Measurements from ENCODE around the gene COP1. TPM values are rescaled to one million over a fixed set of nuclear protein-coding genes. Genes with fewer than 3 reads are reported as not detected.
"Not testable (repeated sequence)": the region's sequence is repeated elsewhere in the genome, so short reads cannot be mapped to it uniquely, and the experiment has no call there.

COP1 gene
- total and polyA plus RNA-seq, 8 donors: 12.3 to 33.1 (median 20.5) TPM

DNA sequence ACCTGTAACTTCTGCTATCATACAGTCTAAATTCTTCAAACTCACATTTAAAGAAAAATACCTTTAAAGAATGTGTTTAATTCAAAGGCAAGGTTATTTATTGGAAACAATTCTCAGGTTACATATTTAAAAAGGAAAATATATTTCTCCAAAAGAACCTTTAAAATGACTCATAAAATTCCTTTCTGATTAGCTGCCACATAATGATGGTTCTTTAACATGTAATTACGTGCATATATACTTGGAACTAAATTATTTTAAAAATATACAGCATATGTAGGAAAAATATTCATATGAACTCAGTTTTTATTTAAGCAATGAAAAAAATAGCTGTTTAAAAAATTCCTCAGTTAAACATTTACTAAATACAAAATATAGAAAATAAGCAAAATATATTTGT is 173.6 kb downstream of the COP1 start:
- Histone ChIP-seq H3K4me1 (peaks cover 4 to 8% (median 7%) of the 10 kb centered on the region in 3 donors), H3K36me3 (no peaks in the 10 kb centered on the region), H3K9me3 (no peaks in the 10 kb centered on the region), H3K27ac (no peak overlapping the region), H3K4me3 (no peak overlapping the region), H3K27me3 (no peaks in the 10 kb centered on the region)
- 91 to 98% methylated on average over 1 of the region's 1 CpG for WGBS, 2 donors
- DNase-seq: no peak
- no peak for ATAC-seq
- intact Hi-C loops (cut with DNase I): no loop called here
- TF ChIP-seq, protein P1, sequence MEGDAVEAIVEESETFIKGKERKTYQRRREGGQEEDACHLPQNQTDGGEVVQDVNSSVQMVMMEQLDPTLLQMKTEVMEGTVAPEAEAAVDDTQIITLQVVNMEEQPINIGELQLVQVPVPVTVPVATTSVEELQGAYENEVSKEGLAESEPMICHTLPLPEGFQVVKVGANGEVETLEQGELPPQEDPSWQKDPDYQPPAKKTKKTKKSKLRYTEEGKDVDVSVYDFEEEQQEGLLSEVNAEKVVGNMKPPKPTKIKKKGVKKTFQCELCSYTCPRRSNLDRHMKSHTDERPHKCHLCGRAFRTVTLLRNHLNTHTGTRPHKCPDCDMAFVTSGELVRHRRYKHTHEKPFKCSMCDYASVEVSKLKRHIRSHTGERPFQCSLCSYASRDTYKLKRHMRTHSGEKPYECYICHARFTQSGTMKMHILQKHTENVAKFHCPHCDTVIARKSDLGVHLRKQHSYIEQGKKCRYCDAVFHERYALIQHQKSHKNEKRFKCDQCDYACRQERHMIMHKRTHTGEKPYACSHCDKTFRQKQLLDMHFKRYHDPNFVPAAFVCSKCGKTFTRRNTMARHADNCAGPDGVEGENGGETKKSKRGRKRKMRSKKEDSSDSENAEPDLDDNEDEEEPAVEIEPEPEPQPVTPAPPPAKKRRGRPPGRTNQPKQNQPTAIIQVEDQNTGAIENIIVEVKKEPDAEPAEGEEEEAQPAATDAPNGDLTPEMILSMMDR (IDR thresholded peaks at IDR 0.05): no peak
- FAIRE-seq: peak; percentile 68

DNA sequence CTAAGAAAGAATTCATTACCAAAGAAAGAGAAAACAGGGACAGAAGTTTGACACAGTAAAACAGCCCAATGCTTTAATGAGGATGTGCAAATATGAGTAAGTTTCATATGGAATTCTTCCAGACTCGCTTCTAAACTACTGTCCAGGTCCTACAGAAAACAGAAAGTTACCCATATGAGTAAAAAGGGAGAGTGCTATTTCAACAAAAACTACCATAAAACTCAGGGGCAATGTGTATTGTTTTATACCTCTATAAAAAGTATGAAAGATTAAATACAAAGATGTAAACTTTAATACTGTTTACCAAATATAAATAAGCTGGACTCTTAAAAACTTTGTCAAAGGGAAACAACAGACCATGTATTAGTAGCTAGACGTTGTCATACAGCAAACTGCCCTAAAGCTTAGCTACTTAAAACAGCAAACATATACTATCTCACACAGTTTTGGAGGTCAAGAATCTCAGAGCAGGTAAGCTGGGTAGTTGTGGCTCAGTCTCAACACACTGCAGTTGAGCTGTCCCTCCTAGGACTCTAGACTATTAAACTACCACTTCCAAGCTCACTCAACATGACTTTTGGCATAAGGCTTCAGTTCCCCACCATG is 174.9 kb downstream of the COP1 start:
- 83 to 86% methylated on average over 2 of the region's 2 CpGs for WGBS, 2 donors
- no peak for FAIRE-seq
- DNase-seq: no peak
- Histone ChIP-seq H3K4me1 (peaks cover 4 to 8% (median 7%) of the 10 kb centered on the region in 3 donors), H3K4me3 (no peak overlapping the region), H3K9me3 (no peaks in the 10 kb centered on the region), H3K27me3 (no peaks in the 10 kb centered on the region), H3K27ac (no peak overlapping the region), H3K36me3 (no peaks in the 10 kb centered on the region)
- ATAC-seq: no peak
- TF ChIP-seq, protein P1 (IDR thresholded peaks at IDR 0.05): no peak
- intact Hi-C loops (cut with DNase I): no loop called here

DNA sequence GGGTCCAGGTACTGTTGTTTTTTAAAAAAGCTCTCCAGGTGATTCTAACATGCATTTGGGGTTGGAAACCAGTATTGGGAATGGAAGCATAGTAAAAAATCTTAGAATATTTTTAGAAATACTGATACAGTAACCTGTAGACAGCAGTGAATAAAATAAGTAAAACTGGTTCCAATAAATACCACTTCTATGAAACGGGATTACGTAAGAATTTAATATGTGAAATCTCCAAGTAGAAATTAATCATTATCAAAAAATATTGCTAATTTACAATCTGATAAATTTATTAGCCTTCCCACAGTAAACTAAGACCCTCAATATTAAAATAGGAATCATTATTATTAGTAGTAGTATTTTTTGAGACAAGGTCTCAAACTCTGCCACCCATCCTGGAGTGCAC is 177.5 kb downstream of the COP1 start:
- TF ChIP-seq, protein P1 (IDR thresholded peaks at IDR 0.05): no peak
- Histone ChIP-seq H3K9me3 (no peaks in the 10 kb centered on the region), H3K27me3 (no peaks in the 10 kb centered on the region), H3K4me1 (peaks cover 4 to 17% (median 7%) of the 10 kb centered on the region in 3 donors), H3K36me3 (peaks cover 0 to 5% (median 0%) of the 10 kb centered on the region in 3 donors), H3K27ac (no peak overlapping the region), H3K4me3 (no peak overlapping the region)
- FAIRE-seq (no peak), DNase-seq (no peak), ATAC-seq (no peak)
- 94 to 96% methylated on average over 2 of the region's 2 CpGs for WGBS, 2 donors
- intact Hi-C loops (cut with DNase I): no loop called here

DNA sequence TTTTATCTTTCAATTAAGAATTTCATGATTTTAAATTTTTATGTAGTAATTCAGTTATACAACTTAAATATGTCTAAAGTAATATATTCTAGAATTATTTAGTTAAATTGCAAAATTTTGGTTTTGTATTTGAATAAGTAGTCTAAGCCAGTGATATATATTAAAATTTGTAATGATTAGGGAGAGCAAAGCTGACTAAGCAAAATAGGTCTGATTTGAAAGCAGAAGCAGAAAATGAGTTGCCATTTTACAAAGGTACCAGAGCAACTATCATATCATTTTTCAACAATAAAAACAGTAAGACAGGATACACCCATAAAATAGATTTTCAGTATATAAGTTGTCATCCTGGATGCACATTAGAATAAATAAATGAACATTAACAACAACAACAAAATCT is 177.9 kb downstream of the COP1 start:
- H3K4me1 ChIP-seq: peaks cover 3 to 17% (median 4%) of the 10 kb centered on the region in 3 donors
- no peak for ATAC-seq
- no peak overlapping the region for H3K27ac ChIP-seq
- H3K4me3 ChIP-seq: no peak overlapping the region
- DNase-seq: no peak
- H3K36me3 ChIP-seq: peaks cover 0 to 5% (median 0%) of the 10 kb centered on the region in 3 donors
- intact Hi-C loops (cut with DNase I): no loop called here
- H3K9me3 ChIP-seq: no peaks in the 10 kb centered on the region
- peak; percentile 34 for FAIRE-seq
- TF ChIP-seq, protein P1 (IDR thresholded peaks at IDR 0.05): no peak
- H3K27me3 ChIP-seq: no peaks in the 10 kb centered on the region

DNA sequence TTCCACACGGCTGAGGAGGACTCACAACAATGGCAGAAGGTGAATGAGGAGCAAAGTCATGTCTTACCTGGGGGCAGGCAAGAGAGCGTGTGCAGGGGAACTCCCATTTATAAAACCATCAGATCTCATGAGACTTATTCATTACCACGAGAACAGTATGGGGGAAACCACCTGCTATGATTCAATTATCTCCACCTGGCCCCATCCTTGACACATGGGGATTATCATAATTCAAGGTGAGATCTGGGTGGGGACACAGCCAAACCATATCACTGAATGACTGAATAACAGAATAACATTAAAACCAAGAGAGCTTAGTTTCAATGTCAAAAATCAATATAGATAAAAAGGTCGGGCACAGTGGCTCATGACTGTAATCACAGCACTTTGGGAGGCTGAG is 179.2 kb downstream of the COP1 start:
- H3K9me3 ChIP-seq; FAIRE-seq; H3K27ac ChIP-seq; H3K27me3 ChIP-seq; intact Hi-C loops (cut with DNase I); H3K4me1 ChIP-seq; ATAC-seq; DNase-seq; H3K4me3 ChIP-seq; H3K36me3 ChIP-seq: not testable (repeated sequence)
- WGBS, 2 donors: 62 to 66% methylated on average over 4 of the region's 4 CpGs
